D721Med (cell line): ENCODE results near the gene ANTXRL.
"Not testable (repeated sequence)": the region's sequence is repeated elsewhere in the genome, so short reads cannot be mapped to it uniquely, and the experiment has no call there.

ENCODE experiments used
- DNase-seq: peaks from one replicate; pipeline ENCODE4 v3.0.0; 2011; ENCODE audit warnings: low spot score; ENCODE audit not compliant: insufficient read length
- FAIRE-seq: peaks from 2 replicates; lab custom pipeline; 2011; peaks lifted over from hg19 to GRCh38; lab: Jason Lieb, UNC
- CTCF ChIP-seq: IDR thresholded peaks from 2 replicates; pipeline ENCODE4 v1.5.1; 2012; ENCODE audit warnings: mild to moderate bottlenecking, control low read depth; ENCODE audit not compliant: insufficient read depth; ENCODE audit errors: missing control alignments

Gene ANTXRL

GRCh38 chr10:46247181-46247475 is 39.7 kb upstream of the ANTXRL start:
- no peak for DNase-seq
- TF ChIP-seq CTCF: no peak
- FAIRE-seq: no peak

GRCh38 chr10:46247808-46248569 is 38.8 kb upstream of the ANTXRL start:
- no peak for DNase-seq
- FAIRE-seq: no peak
- no peak for TF ChIP-seq CTCF

GRCh38 chr10:46248651-46249146 is 38.1 kb upstream of the ANTXRL start:
- no peak for TF ChIP-seq CTCF
- DNase-seq (no peak), FAIRE-seq (no peak)

- DNase-seq, FAIRE-seq: not testable (repeated sequence)
These were observed 37.0 kb upstream of the ANTXRL start for GRCh38 chr10:46249617-46250344.

- DNase-seq (no peak), FAIRE-seq (no peak)
- TF ChIP-seq CTCF: no peak
These were observed 36.3 kb upstream of the ANTXRL start for GRCh38 chr10:46250481-46250880.

GRCh38 chr10:46250898-46251856 is 35.6 kb upstream of the ANTXRL start:
- no peak for TF ChIP-seq CTCF
- FAIRE-seq (no peak), DNase-seq (no peak)
